T-helper 1 cell treated with Interleukin-12 subunit alpha and Interleukin-12 subunit beta and Interleukin-4 antibody, amounts not matched to agents 30 μg/mL and 1 μg/mL, for 36 hours (primary cell): ENCODE data around the gene IDUA.
"Not testable (repeated sequence)": the region's sequence is repeated elsewhere in the genome, so short reads cannot be mapped to it uniquely, and the experiment has no call there.

Experiments used
- H3K27ac Mint-ChIP-seq: one replicate; pipeline ENCODE4 v1.8.0; 2021; ENCODE audit warnings: mild to moderate bottlenecking, mixed read lengths
- H3K27me3 Mint-ChIP-seq: one replicate; pipeline ENCODE4 v1.8.0; 2021; ENCODE audit warnings: low read depth, mixed read lengths
- H3K36me3 Mint-ChIP-seq: one replicate; pipeline ENCODE4 v1.8.0; 2021; ENCODE audit warnings: low read depth, mixed read lengths
- H3K4me1 Mint-ChIP-seq: one replicate; pipeline ENCODE4 v1.8.0; 2021; ENCODE audit warnings: low read depth, mixed read lengths
- H3K4me3 Mint-ChIP-seq: one replicate; pipeline ENCODE4 v1.8.0; 2021; ENCODE audit warnings: mild to moderate bottlenecking, moderate library complexity, mixed read lengths
- H3K9me3 Mint-ChIP-seq: one replicate; pipeline ENCODE4 v1.8.0; 2021; ENCODE audit warnings: mixed read lengths

The IDUA gene

DNA sequence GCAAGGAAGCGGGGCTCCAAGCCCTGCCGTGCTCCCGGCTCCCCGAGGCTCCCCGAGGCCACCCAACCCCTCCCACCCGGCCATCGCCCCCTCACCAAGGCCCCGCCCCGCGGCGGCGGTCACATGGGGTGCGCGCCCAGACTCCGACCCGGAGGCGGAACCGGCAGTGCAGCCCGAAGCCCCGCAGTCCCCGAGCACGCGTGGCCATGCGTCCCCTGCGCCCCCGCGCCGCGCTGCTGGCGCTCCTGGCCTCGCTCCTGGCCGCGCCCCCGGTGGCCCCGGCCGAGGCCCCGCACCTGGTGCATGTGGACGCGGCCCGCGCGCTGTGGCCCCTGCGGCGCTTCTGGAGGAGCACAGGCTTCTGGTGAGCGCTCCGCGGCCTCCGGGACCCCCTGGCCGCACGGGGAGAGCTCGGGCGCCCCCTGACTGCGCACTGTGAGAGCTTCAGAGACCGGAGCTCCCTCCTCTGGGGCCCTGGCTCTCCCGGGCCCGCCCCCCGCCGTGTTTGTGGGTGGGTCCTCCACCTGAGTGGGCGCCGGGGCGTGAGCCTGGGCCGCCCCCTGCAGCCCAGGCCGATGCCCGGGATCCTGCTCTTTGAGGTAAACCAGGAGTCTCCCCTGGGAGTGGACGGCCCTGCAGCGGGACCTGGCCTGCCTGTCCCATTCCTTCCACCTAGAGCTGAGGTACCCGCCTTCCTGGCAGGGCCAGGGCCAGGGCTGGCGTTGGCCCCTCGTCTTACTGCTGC lies at the start of gene IDUA:
Gene IDUA, plus strand, starts transcription at position 166 of the 745 bp plus-strand sequence. Its CDS starts 41 bp downstream, at position 207.
- Mint-ChIP-seq H3K4me3 (peak within 1 kb of the TSS; percentile 91), H3K4me1 (peaks cover 12% of the 10 kb centered on the region), H3K9me3 (no peaks in the 10 kb centered on the region), H3K27me3 (no peaks in the 10 kb centered on the region), H3K36me3 (no peaks in the 10 kb centered on the region), H3K27ac (peak within 1 kb of the TSS; percentile 85)

DNA sequence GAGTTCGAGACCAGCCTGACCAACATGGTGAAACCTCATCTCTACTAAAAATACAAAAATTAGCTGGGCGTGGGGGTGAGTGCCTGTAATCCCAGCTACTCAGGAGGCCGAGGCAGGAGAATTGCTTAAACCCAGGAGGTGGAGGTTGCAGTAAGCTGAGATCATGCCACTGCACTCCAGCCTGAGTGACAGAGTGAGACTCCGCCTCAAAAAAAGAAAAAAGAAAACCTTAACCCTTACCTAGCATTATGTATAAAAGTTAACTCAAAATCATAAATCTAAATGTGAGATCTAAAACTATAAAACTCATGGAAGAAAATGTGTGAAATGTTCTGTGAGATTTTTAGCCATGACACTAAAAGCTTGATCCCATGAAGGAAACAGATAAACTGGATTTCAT lies 47.3 kb upstream of the IDUA start:
- not testable (repeated sequence) for H3K4me3 Mint-ChIP-seq, H3K36me3 Mint-ChIP-seq, H3K27me3 Mint-ChIP-seq, H3K4me1 Mint-ChIP-seq, H3K27ac Mint-ChIP-seq, H3K9me3 Mint-ChIP-seq

DNA sequence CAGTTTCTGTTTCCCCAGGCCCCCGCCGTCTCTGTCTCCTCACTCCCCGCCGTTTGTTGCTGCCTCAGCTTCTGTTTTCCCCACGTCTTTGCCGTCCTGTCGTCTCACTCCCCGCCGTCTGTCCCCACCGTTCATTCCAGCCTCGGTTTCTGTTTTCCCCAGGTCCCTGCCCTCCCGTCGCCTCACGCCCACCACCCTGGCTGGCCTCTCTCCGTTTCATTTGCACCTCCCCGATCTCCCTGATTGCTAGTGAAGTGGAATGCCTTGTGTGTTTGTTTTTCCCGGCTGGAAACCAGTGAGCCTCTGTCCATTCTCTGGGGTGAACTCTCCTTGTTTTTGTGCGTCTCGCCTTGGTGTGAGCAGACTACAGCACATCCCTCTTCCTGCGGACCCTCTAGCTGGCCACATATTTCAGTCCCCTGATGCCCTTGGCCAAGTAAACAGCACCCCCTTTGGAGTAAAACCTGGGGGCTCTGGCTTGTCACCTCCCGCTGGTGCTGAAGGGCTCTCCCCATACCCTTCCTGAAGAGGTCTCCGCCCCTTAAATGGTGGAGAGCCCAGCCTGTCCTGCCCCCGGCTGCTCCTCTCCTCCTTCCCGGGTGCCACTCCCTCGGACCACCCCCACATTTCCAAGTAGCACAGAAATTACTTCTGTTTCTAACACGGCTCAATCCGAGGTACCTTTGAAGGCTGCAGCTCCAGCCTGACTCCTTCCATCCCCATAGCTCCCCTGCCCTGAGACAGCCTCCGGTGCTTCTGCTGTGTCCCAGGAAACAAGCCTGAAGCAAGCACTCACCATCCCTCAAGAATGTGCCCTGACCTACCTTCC lies 41.4 kb upstream of the IDUA start:
- H3K36me3 Mint-ChIP-seq, result no peaks in the 10 kb centered on the region
- no peak overlapping the region for H3K4me3 Mint-ChIP-seq
- H3K27me3 Mint-ChIP-seq, result no peaks in the 10 kb centered on the region
- H3K4me1 Mint-ChIP-seq, result no peaks in the 10 kb centered on the region
- H3K27ac Mint-ChIP-seq, result no peak overlapping the region
- H3K9me3 Mint-ChIP-seq, result no peaks in the 10 kb centered on the region

DNA sequence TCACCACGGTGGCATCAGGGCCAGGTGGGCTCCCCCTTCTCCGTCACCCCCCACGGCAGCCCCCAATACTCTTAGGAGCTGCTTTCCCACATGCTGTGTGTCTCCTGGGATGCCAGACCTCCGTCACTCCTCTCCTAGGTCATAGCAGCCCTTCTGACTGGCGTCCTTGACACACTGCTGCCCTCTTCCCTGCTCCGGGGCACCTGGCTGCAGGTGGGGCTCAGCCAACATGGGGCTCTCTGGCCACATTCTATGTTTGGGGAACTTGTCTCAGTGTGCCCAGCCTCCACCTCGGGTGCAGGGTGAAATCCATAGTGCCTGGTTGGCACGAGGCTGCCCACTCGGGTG lies 40.8 kb upstream of the IDUA start:
- Mint-ChIP-seq H3K36me3 (no peaks in the 10 kb centered on the region), H3K27me3 (no peaks in the 10 kb centered on the region), H3K4me3 (no peak overlapping the region), H3K4me1 (no peaks in the 10 kb centered on the region), H3K27ac (no peak overlapping the region), H3K9me3 (no peaks in the 10 kb centered on the region)

DNA sequence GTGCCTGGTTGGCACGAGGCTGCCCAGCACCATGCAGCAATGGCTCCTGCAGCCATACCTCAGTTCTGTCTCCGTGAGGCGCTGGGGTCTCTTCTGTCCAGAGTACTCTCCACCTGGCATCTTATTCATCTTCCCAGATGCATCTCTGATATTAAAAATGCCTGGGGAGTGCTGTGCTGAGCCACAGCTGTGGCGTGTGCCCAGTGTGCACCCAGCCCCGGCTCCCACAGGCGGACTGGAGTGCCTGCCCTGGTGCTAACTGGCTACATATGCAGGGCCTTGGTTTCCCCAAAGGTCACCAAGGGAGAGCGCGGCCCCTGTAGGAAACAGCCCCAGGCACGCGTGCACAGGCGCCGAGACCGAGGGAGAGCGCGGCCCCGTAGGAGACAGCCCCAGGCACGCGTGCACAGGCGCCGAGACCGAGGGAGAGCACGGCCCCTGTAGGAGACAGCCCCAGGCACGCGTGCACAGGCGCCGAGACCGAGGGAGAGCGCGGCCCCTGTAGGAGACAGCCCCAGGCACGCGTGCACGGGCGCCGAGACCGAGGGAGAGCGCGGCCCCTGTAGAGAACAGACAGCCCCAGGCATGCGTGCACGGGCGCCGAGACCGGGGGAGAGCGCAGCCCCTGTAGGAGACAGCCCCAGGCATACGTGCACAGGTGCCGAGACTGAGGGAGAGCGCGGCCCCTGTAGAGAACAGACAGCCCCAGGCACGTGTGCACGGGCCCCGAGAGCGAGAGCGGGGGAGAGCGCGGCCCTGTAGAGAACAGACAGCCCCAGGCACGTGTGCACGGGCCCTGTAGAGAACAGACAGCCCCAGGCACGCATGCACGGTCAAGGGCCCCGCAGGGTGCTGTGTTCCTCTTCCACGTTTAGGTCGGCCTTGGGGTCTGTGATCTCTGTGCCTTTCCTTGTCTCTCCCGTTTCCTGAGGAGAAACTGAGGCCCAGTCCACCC lies 40.0 kb upstream of the IDUA start:
- H3K27ac Mint-ChIP-seq, result no peak overlapping the region
- no peaks in the 10 kb centered on the region for H3K36me3 Mint-ChIP-seq
- no peaks in the 10 kb centered on the region for H3K9me3 Mint-ChIP-seq
- no peaks in the 10 kb centered on the region for H3K4me1 Mint-ChIP-seq
- H3K27me3 Mint-ChIP-seq, result no peaks in the 10 kb centered on the region
- H3K4me3 Mint-ChIP-seq, result no peak overlapping the region

DNA sequence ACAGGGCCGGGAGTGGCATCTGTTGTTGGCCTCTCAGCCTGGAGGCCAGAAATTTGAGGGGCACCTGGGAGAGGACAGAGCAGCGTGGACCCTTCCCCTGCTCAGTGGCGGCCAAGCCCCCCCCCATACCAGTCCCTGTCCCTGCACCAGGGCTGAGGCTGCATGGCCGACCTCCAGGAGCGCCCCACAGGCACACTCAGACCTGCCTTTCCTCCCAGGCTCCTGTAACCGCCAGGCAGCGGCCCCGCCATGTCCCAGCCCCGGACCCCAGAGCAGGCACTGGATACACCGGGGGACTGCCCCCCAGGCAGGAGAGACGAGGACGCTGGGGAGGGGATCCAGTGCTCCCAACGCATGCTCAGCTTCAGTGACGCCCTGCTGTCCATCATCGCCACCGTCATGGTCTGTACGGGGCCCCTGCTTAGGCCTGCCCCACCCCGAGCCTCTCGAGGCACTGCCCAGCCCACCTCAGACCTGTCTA lies 39.3 kb upstream of the IDUA start:
- no peaks in the 10 kb centered on the region for H3K9me3 Mint-ChIP-seq
- H3K27ac Mint-ChIP-seq, result no peak overlapping the region
- H3K27me3 Mint-ChIP-seq, result no peaks in the 10 kb centered on the region
- H3K36me3 Mint-ChIP-seq, result no peaks in the 10 kb centered on the region
- H3K4me1 Mint-ChIP-seq, result no peaks in the 10 kb centered on the region
- H3K4me3 Mint-ChIP-seq, result no peak overlapping the region

DNA sequence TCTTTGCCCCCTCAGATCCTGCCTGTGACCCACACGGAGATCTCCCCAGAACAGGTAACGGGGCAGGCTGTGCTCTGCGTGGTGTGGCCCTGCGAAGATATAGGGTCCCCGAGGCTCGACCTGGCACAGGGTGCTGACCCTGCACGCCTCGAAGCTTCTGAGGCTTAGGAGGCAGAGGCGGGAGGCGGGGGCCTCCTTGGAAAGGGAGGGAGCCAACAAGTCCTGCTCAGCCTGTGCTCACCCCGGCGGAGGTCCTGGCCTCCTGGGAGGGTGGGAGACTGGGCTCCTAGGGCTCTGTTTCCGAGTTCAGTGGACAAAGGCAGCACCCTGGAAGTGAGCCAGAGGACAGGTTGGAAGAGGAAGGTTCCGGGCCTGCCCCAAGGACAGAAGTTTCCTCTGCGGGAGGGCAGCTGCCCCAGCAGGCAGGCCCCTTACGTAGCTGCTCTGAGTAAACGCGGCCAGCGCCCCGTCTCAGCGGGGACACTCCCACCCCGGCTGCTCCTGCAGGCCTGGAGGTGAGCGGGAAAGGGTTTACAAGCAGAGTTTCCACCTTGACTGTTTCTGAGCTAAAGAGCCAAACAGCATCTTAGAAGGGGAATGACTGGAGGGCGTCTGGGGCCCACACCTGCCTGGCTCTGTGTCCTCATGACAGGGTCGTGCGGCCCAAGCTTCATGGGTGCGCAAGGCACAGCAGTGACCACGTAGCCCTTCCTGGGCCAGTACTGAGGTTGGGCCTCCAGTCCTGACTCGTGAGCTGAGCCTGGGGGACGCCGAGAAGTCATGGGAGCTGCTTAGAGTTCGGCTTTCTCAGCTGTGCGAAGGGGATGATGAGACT lies 38.5 kb upstream of the IDUA start:
- H3K27me3 Mint-ChIP-seq, result no peaks in the 10 kb centered on the region
- H3K4me1 Mint-ChIP-seq, result no peaks in the 10 kb centered on the region
- H3K36me3 Mint-ChIP-seq, result no peaks in the 10 kb centered on the region
- H3K9me3 Mint-ChIP-seq, result no peaks in the 10 kb centered on the region
- no peak overlapping the region for H3K27ac Mint-ChIP-seq
- H3K4me3 Mint-ChIP-seq, result no peak overlapping the region

DNA sequence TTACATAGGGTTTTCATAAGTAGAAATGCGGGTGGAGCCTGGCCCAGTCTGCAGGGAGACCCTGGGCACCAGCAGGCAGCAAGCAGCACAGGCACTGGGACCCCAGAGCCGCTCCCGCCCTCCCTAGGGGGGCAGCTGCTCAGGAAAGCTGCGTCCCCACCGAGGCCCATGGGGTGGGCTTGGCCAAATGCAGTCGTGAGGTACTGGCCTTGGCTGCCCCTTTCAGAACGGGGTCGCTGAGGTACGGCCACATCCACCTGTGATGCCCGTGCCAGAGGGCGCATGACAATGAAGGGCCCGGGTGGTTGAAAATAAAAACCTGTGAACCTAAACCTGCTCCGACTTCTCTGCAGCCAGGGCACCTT lies 37.9 kb upstream of the IDUA start:
- H3K9me3 Mint-ChIP-seq, result no peaks in the 10 kb centered on the region
- H3K4me1 Mint-ChIP-seq, result no peaks in the 10 kb centered on the region
- H3K36me3 Mint-ChIP-seq, result no peaks in the 10 kb centered on the region
- H3K27me3 Mint-ChIP-seq, result no peaks in the 10 kb centered on the region
- H3K27ac Mint-ChIP-seq, result no peak overlapping the region
- no peak overlapping the region for H3K4me3 Mint-ChIP-seq

DNA sequence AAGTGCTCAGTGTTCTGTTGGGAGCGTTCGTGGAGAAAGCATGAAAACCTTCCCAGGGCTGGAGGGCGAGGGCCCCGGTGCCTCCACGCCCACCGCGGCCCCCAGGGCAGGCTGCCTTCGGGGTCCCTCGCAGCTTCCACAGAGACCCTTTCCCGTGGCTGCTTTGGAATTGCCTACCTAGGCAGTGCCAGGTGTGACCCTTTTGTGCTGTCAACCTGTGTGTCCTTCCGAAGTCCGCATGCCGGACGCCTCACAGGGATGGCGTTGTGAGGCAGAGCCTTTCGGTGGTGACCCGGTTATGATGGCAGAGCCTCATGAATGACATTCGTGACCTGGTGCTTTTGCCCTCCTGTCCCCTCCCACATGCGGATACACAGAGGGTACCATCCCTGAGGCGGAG lies 37.2 kb upstream of the IDUA start:
- H3K36me3 Mint-ChIP-seq, result no peaks in the 10 kb centered on the region
- no peak overlapping the region for H3K4me3 Mint-ChIP-seq
- H3K9me3 Mint-ChIP-seq, result no peaks in the 10 kb centered on the region
- no peaks in the 10 kb centered on the region for H3K4me1 Mint-ChIP-seq
- H3K27me3 Mint-ChIP-seq, result no peaks in the 10 kb centered on the region
- H3K27ac Mint-ChIP-seq, result no peak overlapping the region

DNA sequence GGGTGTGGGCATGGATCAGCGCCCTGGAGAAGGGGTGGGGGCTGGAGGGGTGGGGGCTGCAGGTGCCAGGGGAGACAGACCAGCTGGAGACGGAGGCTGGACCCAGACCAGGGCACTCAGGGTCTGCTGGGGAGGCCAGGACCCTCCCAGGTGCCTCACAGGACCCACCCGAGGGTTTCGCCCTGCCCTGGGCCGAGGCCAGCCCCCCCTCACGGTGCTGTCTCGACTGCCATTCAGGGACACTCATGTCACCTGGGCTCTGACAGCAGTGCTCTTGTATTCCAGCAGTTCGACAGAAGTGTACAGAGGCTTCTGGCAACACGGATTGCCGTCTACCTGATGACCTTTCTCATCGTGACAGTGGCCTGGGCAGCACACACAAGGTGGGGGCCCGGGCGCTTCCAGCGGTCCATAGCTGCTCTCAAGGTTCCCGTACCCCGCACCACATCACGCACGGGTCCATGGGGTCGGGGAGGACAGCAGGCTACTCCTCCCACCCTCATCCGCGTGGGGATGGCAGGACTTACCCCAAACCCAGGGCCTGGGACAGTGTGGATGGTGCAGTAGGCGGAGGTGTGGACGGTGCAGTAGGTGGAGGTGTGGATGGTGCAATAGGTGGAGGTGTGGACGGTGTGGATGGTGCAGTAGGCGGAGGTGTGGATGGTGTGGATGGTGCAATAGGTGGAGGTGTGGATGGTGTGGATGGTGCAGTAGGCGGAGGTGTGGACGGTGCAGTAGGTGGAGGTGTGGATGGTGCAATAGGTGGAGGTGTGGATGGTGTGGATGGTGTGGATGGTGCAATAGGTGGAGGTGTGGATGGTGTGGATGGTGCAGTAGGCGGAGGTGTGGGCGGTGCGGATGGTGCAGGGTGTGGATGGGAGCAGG lies 36.5 kb upstream of the IDUA start:
- Mint-ChIP-seq H3K4me1 (no peaks in the 10 kb centered on the region), H3K27me3 (no peaks in the 10 kb centered on the region), H3K27ac (no peak overlapping the region), H3K4me3 (no peak overlapping the region), H3K36me3 (no peaks in the 10 kb centered on the region), H3K9me3 (no peaks in the 10 kb centered on the region)

DNA sequence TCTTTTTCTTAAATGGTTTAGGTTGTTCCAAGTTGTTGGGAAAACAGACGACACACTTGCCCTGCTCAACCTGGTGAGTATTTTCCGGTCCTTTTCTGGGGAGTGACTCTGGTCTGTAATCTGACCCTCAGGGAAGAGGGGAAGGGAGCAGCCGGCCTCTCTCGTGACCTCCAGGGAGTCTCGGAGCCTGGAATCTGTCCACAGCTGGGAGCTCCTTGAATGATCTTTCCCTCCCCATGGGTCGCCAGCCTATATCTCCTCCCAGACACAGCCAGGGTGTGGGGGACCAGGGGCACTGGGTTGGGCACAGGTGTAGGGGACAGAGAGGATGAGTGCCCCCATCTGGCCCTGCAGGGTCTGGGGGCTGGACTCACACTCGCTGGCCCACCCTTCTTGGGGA lies 35.7 kb upstream of the IDUA start:
- H3K4me3 Mint-ChIP-seq, result no peak overlapping the region
- H3K9me3 Mint-ChIP-seq, result no peaks in the 10 kb centered on the region
- H3K27ac Mint-ChIP-seq, result no peak overlapping the region
- no peaks in the 10 kb centered on the region for H3K4me1 Mint-ChIP-seq
- no peaks in the 10 kb centered on the region for H3K36me3 Mint-ChIP-seq
- no peaks in the 10 kb centered on the region for H3K27me3 Mint-ChIP-seq

DNA sequence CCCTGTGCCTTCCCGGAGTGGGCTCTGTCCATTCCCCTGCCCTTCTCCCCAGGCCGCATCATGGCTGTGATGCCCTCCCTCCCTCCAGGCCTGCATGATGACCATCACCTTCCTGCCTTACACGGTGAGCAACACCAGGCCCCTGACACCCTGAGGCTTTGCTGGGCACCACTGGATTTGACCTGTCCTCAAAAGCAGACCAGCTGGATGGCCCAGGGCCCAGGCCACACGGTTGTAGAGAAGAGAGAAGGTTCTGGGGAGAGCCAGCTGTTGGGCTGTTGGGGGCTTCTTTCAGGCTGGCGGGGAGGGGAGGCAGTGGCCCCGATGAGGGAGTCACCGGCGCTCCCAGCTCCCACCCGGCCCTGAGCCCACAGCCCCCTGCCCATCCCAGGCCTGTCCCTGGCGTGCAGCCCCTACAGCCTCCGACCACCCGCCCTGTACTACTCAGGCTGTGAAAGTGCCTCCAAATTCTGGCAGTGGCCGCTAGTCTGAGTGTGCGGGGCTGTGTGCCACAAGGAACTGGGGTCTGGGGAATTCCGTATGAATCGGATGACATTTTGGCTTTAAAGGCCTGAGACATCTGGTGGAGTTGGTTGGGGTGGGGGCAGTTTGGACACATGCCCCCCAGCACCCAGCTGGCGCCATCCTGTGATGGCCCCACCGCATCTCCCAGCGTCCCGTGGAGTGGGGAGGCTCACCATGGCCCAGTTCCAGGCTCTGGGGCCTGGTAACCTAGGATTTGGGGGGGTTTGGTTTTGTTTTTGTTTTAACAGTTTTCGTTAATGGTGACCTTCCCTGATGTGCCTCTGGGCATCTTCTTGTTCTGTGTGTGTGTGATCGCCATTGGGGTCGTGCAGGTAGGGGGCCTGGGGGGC lies 35.0 kb upstream of the IDUA start:
- no peak overlapping the region for H3K4me3 Mint-ChIP-seq
- H3K27ac Mint-ChIP-seq, result no peak overlapping the region
- H3K4me1 Mint-ChIP-seq, result no peaks in the 10 kb centered on the region
- no peaks in the 10 kb centered on the region for H3K36me3 Mint-ChIP-seq
- H3K9me3 Mint-ChIP-seq, result no peaks in the 10 kb centered on the region
- no peaks in the 10 kb centered on the region for H3K27me3 Mint-ChIP-seq
